Erythroblast (primary cell): ENCODE measurements around the gene LRRC74A.

Experiments used
- GATA1 ChIP-seq: IDR thresholded peaks from 2 replicates; pipeline ENCODE4 v1.6.1; 2011; ENCODE audit warnings: low read depth, mild to moderate bottlenecking, control low read depth, low read length, moderate library complexity
- POLR2A ChIP-seq: IDR thresholded peaks from 2 replicates; pipeline ENCODE4 v1.6.1; 2011; ENCODE audit warnings: mild to moderate bottlenecking, low read length

- TF ChIP-seq POLR2A, result no peak
- TF ChIP-seq GATA1, result no peak
Observed at GRCh38 chr14:76830556-76830955, 4.3 kb downstream of the LRRC74A start.
